ENCODE data around the gene HEMK1. TPM values are rescaled to one million over a fixed set of nuclear protein-coding genes. Genes with fewer than 3 reads are reported as not detected.
A peak's percentile ranks its signal among the peaks of the same experiment; 100 is the strongest.

Gene HEMK1
- total RNA-seq, 1 experiment from 2014 or later: 22.2 TPM

DNA sequence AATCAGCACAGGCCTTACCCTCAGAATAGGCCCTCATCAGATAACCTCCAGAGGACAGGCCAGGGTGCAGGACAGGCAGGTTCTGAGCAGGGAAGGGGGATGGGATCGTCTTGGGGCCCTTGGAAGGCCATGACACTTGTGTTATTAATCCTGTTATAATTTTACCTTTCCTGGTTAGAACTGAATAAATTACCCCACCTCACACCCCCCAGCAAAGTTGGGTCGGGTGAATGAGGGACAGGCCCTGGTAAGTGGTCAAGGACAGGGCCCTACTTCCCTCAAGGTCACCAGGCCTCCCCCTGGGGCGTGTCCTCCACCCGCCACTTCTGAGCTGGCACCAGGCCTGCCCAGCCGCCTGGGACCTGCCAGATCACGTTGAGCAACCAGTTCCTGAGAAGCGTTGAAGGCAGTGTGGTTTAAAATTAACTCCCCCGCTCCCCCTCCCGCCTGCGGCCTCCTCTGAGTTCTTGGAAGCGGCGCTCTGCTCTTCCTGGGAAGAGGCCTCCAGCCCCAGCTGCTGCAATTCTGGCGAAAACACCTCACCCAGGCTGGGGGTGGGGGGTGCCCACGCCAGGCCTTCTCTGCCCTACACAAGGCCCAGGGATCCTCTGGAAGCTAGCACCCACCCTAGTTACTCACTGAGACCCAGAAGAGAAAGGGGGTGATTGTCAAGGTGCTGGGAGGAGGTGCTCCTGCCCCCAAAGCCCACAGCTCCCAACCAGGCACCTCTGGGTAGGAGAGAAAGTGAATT is 31.7 kb downstream of the HEMK1 start:
- H3K4me1 ChIP-seq (ENCODE audit: insufficient read depth, low read length): peaks cover 27% of the 10 kb centered on the region
- intact Hi-C loops (cut with micrococcal nuclease): no loop called here
- no peaks in the 10 kb centered on the region for H3K27me3 ChIP-seq (ENCODE audit: low read length)
- ATAC-seq (peak; percentile 86), DNase-seq (peak; percentile 92)
- H3K4me3 ChIP-seq (ENCODE audit: low read length): peak overlapping the region; percentile 36; the same call in 1 of the 2 replicates
- no peaks in the 10 kb centered on the region for H3K36me3 ChIP-seq (ENCODE audit: low read depth, low read length)
- H3K9me2 ChIP-seq (replicated peaks; ENCODE audit: low read length): no peaks in the 10 kb centered on the region
- no peaks in the 10 kb centered on the region for H3K79me2 ChIP-seq (ENCODE audit: low read length)
- POLR2A ChIA-PET (ENCODE audit: unreplicated experiment): interaction anchor here (0.6 to 1.1 kb wide), 2 partner anchors 11 to 784 kb away, joined by 3 to 4 read pairs; partner anchors contain the start of genes CISH and MANF
- H2AFZ ChIP-seq (ENCODE audit: low read length): peak overlapping the region; percentile 77
- peak overlapping the region; percentile 33 for H3K9ac ChIP-seq (ENCODE audit: low read length)
- CTCF ChIA-PET: interaction anchor here (0.5 to 1.0 kb wide), 4 partner anchors 10 to 254 kb away, joined by 3 to 7 read pairs (median 4); partner anchors contain the start of gene CISH
- no TSS peak for BruUV-seq (replicated peaks)
- H3K9me3 ChIP-seq (ENCODE audit: low read length): no peaks in the 10 kb centered on the region
- peak overlapping the region; percentile 76 for H3K4me2 ChIP-seq (ENCODE audit: low read length)
- TF ChIP-seq, protein P1, sequence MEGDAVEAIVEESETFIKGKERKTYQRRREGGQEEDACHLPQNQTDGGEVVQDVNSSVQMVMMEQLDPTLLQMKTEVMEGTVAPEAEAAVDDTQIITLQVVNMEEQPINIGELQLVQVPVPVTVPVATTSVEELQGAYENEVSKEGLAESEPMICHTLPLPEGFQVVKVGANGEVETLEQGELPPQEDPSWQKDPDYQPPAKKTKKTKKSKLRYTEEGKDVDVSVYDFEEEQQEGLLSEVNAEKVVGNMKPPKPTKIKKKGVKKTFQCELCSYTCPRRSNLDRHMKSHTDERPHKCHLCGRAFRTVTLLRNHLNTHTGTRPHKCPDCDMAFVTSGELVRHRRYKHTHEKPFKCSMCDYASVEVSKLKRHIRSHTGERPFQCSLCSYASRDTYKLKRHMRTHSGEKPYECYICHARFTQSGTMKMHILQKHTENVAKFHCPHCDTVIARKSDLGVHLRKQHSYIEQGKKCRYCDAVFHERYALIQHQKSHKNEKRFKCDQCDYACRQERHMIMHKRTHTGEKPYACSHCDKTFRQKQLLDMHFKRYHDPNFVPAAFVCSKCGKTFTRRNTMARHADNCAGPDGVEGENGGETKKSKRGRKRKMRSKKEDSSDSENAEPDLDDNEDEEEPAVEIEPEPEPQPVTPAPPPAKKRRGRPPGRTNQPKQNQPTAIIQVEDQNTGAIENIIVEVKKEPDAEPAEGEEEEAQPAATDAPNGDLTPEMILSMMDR (conservative IDR thresholded peaks at IDR 0.05; ENCODE audit: low read depth, low read length): no peak
- no peaks in the 10 kb centered on the region for H3F3A ChIP-seq (ENCODE audit: low read length, unreplicated experiment)
- peak overlapping the region; percentile 36 for H3K27ac ChIP-seq (ENCODE audit: low read length)
- no peaks in the 10 kb centered on the region for H4K20me1 ChIP-seq (ENCODE audit: low read length)

DNA sequence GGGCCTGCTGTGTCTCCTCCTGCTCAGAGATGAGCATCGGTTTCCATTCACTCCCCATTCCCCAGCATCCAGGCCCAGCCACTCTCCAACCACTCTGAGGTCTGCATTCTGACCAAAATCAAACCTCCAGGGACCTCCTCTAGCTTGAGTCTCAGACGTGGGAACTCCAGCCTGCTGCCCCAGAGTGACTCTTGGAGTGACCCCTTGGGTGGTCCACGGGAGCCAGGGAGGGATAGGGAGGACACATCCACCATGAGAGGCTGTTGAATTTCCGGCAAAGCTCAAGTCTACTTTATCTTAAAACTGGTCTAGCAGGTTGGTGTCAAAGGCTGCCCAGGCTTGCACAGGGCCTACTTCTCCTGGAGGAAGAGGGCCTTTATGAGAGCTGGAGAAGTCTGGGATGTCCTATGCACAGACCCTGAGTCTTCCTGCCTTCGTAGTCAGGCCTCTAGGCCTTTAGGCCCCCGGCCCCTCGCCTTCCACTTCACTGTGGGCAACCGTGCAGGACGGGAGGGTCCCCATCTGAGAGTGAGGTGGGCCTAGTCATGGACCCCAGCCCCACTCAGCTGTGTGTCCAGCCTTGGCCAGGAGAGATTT is 33.4 kb downstream of the HEMK1 start:
- no peak overlapping the region for H3K27ac ChIP-seq (ENCODE audit: low read length)
- H4K20me1 ChIP-seq (ENCODE audit: low read length): no peaks in the 10 kb centered on the region
- no TSS peak for BruUV-seq (replicated peaks)
- POLR2A ChIA-PET (ENCODE audit: unreplicated experiment): interaction anchor here (0.5 kb wide), 1 partner anchor 985 kb away, joined by 15 read pairs; no protein-coding TSS in a partner anchor
- H2AFZ ChIP-seq (ENCODE audit: low read length): no peak overlapping the region
- no peaks in the 10 kb centered on the region for H3F3A ChIP-seq (ENCODE audit: low read length, unreplicated experiment)
- H3K9me3 ChIP-seq (ENCODE audit: low read length): no peaks in the 10 kb centered on the region
- TF ChIP-seq EZH2phosphoT487 (IDR thresholded peaks at IDR 0.05; ENCODE audit: borderline replicate concordance, low read length): no peak
- TF ChIP-seq EZH2 (IDR thresholded peaks at IDR 0.05; ENCODE audit: low read length, unreplicated experiment): no peak
- TF ChIP-seq, protein P1 (conservative IDR thresholded peaks at IDR 0.05; ENCODE audit: low read depth, low read length): no peak
- CTCF ChIA-PET: interaction anchor here (0.8 kb wide), 1 partner anchor 11 kb away, joined by 4 read pairs; no protein-coding TSS in a partner anchor
- peak; percentile 58 for DNase-seq
- H3K27me3 ChIP-seq (ENCODE audit: low read length): no peaks in the 10 kb centered on the region
- H3K9ac ChIP-seq (ENCODE audit: low read length): no peak overlapping the region
- H3K9me2 ChIP-seq (replicated peaks; ENCODE audit: low read length): no peaks in the 10 kb centered on the region
- H3K36me3 ChIP-seq (ENCODE audit: low read depth, low read length): no peaks in the 10 kb centered on the region
- H3K79me2 ChIP-seq (ENCODE audit: low read length): no peaks in the 10 kb centered on the region
- no peak overlapping the region for H3K4me2 ChIP-seq (ENCODE audit: low read length)
- ATAC-seq: no peak
- peaks cover 27% of the 10 kb centered on the region for H3K4me1 ChIP-seq (ENCODE audit: insufficient read depth, low read length)
- no peak overlapping the region for H3K4me3 ChIP-seq (ENCODE audit: low read length)
- intact Hi-C loops (cut with micrococcal nuclease): no loop called here
